Mesothelial cell of epicardium (in vitro differentiated cells): ENCODE measurements around the gene SORL1. TPM values are rescaled to one million over a fixed set of nuclear protein-coding genes. Genes with fewer than 3 reads are reported as not detected.

Experiments
- DNase-seq, 2 experiments: peaks; one replicate each; pipeline ENCODE4 v3.0.0; 2021; ENCODE audit warnings: low spot score in 2 of 2; ENCODE audit not compliant: unreplicated experiment in 2 of 2
- H3K27ac Mint-ChIP-seq: 2 replicates; pipeline ENCODE4 v1.8.0; 2021; ENCODE audit warnings: mixed read lengths
- H3K27me3 Mint-ChIP-seq: 2 replicates; pipeline ENCODE4 v1.8.0; 2021; ENCODE audit warnings: low read depth, mixed read lengths
- H3K36me3 Mint-ChIP-seq: 2 replicates; pipeline ENCODE4 v1.8.0; 2021; ENCODE audit warnings: mixed read lengths
- H3K4me1 Mint-ChIP-seq: 2 replicates; pipeline ENCODE4 v1.8.0; 2021; ENCODE audit warnings: mixed read lengths
- H3K4me3 Mint-ChIP-seq: 2 replicates; pipeline ENCODE4 v1.8.0; 2021; ENCODE audit warnings: mild to moderate bottlenecking, moderate library complexity, mixed read lengths
- H3K9me3 Mint-ChIP-seq: 2 replicates; pipeline ENCODE4 v1.8.0; 2021; ENCODE audit warnings: mixed read lengths
- total RNA-seq: library from RNA; stranded (reverse); gene quantifications from 3 replicates; pipeline ENCODE4 v1.2.1, GENCODE V29; 2021
- TF ChIP-seq, protein P1 (sequence below): fragments of 200-600 bp; sonication (generic); IDR thresholded peaks from one replicate; pipeline ENCODE4 v1.5.0; 2021; ENCODE audit warnings: antibody characterized with exemption; ENCODE audit not compliant: unreplicated experiment

Gene SORL1
- total RNA-seq, 1 donor from 2014 or later, result 32.8 TPM

DNA sequence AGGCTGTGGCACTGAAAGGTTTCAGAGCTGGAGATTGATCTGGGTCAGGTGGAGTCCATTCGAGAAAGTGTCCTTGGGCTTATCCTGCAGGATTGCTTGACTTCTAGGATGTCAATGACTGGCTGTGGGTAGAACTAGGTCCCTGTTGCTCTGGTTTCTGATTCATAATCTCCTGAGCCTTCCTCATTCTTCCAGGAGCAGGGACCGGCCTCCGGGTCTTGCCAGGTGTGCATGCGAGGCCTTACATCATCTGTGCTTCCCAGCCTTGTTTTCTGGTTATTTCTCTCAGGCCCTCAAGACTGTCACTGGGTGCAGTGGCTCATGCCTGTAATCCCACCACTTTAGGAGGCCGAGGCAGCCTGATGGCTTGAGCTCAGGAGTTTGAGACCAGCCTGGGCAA, 33.9 kb downstream of the SORL1 start:
- no peaks in the 10 kb centered on the region for H3K27me3 Mint-ChIP-seq
- H3K9me3 Mint-ChIP-seq, result no peaks in the 10 kb centered on the region
- peaks cover 18% of the 10 kb centered on the region for H3K36me3 Mint-ChIP-seq
- no peak overlapping the region for H3K27ac Mint-ChIP-seq
- no peak for DNase-seq
- H3K4me3 Mint-ChIP-seq, result no peak overlapping the region
- TF ChIP-seq, protein P1, sequence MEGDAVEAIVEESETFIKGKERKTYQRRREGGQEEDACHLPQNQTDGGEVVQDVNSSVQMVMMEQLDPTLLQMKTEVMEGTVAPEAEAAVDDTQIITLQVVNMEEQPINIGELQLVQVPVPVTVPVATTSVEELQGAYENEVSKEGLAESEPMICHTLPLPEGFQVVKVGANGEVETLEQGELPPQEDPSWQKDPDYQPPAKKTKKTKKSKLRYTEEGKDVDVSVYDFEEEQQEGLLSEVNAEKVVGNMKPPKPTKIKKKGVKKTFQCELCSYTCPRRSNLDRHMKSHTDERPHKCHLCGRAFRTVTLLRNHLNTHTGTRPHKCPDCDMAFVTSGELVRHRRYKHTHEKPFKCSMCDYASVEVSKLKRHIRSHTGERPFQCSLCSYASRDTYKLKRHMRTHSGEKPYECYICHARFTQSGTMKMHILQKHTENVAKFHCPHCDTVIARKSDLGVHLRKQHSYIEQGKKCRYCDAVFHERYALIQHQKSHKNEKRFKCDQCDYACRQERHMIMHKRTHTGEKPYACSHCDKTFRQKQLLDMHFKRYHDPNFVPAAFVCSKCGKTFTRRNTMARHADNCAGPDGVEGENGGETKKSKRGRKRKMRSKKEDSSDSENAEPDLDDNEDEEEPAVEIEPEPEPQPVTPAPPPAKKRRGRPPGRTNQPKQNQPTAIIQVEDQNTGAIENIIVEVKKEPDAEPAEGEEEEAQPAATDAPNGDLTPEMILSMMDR, result no peak
- H3K4me1 Mint-ChIP-seq, result peaks cover 12% of the 10 kb centered on the region

DNA sequence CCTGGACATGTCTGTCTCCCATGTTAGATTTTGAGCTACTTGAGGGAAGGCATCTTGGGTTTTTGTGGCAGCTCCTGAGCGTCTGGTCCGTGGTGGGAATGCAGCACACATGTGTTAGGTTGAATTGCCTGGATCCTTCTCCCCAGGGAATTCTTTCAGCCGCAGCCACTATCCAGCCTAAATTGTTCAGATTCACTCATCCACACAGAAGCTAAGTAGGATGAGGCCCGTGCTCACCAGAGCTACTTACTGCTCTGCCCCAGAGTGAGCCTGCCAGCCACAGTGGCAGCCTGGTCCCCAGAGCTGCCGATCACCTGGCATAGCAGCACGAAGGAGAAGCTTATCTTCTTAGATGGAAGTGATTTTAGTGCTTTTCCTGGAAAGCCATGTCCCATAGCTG, 35.1 kb downstream of the SORL1 start:
- H3K9me3 Mint-ChIP-seq, result no peaks in the 10 kb centered on the region
- TF ChIP-seq, protein P1, result no peak
- peaks cover 20% of the 10 kb centered on the region for H3K36me3 Mint-ChIP-seq
- H3K4me3 Mint-ChIP-seq, result no peak overlapping the region
- peaks cover 9% of the 10 kb centered on the region for H3K4me1 Mint-ChIP-seq
- no peak overlapping the region for H3K27ac Mint-ChIP-seq
- no peaks in the 10 kb centered on the region for H3K27me3 Mint-ChIP-seq
- no peak for DNase-seq

DNA sequence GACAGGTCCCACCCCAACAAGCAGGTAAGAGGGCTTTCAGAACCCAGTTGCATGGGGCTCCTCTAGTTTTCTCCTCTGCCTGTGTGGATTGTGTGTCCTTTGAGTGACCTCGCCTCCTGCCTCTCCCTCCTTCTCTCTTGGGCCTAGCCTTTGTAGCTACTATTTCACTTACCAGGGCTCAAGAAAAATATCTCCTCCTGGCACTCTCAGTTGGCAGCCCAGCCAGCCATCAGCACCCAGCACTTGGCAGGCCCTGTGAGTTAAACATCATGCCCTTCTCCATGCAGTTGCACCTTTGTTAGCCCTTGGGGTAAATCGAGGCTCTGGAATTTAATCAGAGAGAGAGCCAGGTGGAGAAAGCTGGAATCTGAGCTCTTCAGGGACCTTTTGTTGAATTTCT, 36.1 kb downstream of the SORL1 start:
- Mint-ChIP-seq H3K9me3 (no peaks in the 10 kb centered on the region), H3K4me3 (no peak overlapping the region), H3K4me1 (peaks cover 8% of the 10 kb centered on the region), H3K27me3 (no peaks in the 10 kb centered on the region), H3K36me3 (peaks cover 20% of the 10 kb centered on the region), H3K27ac (no peak overlapping the region)
- TF ChIP-seq, protein P1, result no peak
- DNase-seq, result no peak

DNA sequence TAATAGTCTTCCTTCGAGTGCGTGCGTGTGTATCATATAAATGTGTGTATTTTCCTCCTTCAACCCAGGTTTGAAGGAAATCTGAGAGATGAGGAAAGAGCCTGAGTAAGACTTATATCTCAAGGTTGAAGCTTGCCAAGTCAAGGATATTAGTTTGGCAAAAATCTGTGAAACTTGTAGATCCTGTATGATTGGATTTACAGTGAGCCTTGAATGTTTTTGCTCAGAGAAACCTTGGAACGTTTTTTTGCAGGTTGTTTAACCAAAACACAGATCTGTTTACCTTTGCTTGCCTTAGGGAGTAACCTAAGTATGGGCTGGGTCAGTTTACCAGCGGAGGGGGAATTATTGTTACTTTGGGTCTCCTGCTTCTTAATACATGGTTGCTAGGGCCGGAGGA, 36.5 kb downstream of the SORL1 start:
- H3K36me3 Mint-ChIP-seq, result peaks cover 24% of the 10 kb centered on the region
- no peak for DNase-seq
- no peaks in the 10 kb centered on the region for H3K27me3 Mint-ChIP-seq
- TF ChIP-seq, protein P1, result no peak
- H3K9me3 Mint-ChIP-seq, result peaks cover 3% of the 10 kb centered on the region
- H3K4me1 Mint-ChIP-seq, result peaks cover 8% of the 10 kb centered on the region
- H3K4me3 Mint-ChIP-seq, result no peak overlapping the region
- H3K27ac Mint-ChIP-seq, result no peak overlapping the region

DNA sequence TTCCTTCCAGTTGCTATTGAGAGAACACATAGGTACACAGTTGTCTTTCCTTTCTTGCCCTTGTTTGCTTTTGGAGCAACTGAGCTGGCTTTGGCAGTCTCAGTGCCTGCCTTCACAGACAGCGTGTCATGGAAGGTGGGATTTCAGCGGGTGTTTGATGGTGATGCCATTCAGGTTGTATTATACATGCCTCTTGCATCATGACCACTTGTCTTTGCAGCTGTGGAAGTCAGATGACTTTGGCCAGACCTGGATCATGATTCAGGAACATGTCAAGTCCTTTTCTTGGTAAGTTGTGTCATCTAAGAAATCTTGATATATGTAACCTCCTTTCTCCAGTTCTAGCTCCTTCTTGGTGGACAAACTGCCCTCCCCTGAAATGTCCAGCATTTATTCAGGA, 37.7 kb downstream of the SORL1 start:
- peaks cover 8% of the 10 kb centered on the region for H3K4me1 Mint-ChIP-seq
- H3K9me3 Mint-ChIP-seq, result peaks cover 4% of the 10 kb centered on the region
- no peak for DNase-seq
- no peaks in the 10 kb centered on the region for H3K27me3 Mint-ChIP-seq
- no peak overlapping the region for H3K27ac Mint-ChIP-seq
- TF ChIP-seq, protein P1, result no peak
- no peak overlapping the region for H3K4me3 Mint-ChIP-seq
- peaks cover 25% of the 10 kb centered on the region for H3K36me3 Mint-ChIP-seq

DNA sequence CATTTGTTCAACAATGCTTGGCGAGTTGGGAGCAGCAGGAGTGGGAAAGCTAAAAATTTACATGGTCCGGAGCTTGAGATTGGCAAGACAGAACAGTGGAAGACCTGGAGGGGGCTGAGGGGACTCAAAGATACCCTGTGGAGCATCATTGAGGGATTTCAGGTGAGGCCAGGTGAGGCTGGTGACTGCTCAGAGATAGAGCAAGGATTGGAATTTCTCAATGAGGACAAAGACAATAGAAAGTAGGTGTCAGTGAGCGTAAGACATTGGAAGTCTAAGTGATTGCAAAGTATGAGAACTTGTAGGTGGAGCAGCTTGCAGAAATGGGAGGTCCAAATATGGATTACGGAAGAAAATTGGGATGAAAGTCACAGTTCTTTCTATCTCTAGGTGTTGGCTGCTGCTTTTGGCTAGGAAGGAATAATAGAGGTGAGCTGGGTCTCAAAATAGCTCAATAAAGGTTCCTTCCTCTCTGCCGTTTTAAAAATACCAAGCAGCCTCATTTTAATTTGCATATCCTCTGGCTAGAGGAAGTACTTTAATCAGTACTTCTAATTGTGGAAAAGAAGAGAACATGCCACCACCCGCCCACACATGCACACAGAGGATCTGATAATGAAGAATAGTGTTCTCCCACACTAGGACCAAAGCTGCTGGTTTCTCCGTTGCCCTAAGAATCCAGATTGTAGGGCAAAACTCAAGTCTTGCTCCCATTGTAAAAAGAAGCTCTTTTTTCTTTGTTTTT, 42.4 kb downstream of the SORL1 start:
- no peak overlapping the region for H3K27ac Mint-ChIP-seq
- TF ChIP-seq, protein P1, result no peak
- peaks cover 4% of the 10 kb centered on the region for H3K9me3 Mint-ChIP-seq
- H3K27me3 Mint-ChIP-seq, result no peaks in the 10 kb centered on the region
- no peak for DNase-seq
- no peaks in the 10 kb centered on the region for H3K4me1 Mint-ChIP-seq
- peaks cover 38% of the 10 kb centered on the region for H3K36me3 Mint-ChIP-seq
- no peak overlapping the region for H3K4me3 Mint-ChIP-seq
